Osteoblast (primary cell): ENCODE measurements around the gene CHIC2. TPM values are rescaled to one million over a fixed set of nuclear protein-coding genes. Genes with fewer than 3 reads are reported as not detected.
"Not testable (repeated sequence)": the region's sequence is repeated elsewhere in the genome, so short reads cannot be mapped to it uniquely, and the experiment has no call there.

ENCODE experiments used
- DNase-seq: peaks from one replicate; pipeline ENCODE4 v3.0.0; 2011; ENCODE audit warnings: low spot score, mixed read lengths; ENCODE audit not compliant: insufficient read length; ENCODE audit errors: missing footprints
- H2AFZ ChIP-seq: 2 replicates; pipeline ENCODE4 v1.6.0; 2011; ENCODE audit warnings: mild to moderate bottlenecking, low read length
- H3K27ac ChIP-seq: 2 replicates; pipeline ENCODE4 v1.5.1; 2011; ENCODE audit warnings: mild to moderate bottlenecking, low read depth, low read length, moderate library complexity
- H3K27me3 ChIP-seq: 2 replicates; pipeline ENCODE4 v1.6.0; 2012; ENCODE audit warnings: mild to moderate bottlenecking, control low read depth, inconsistent platforms, low read length, moderate library complexity; ENCODE audit not compliant: insufficient read depth
- H3K36me3 ChIP-seq: 2 replicates; pipeline ENCODE4 v1.5.1; 2011; ENCODE audit warnings: mild to moderate bottlenecking, low read length, control low read depth, moderate library complexity; ENCODE audit not compliant: insufficient read depth
- H3K4me1 ChIP-seq: 2 replicates; pipeline ENCODE4 v1.5.1; 2011; ENCODE audit warnings: mild to moderate bottlenecking, low read length, control low read depth, moderate library complexity; ENCODE audit not compliant: insufficient read depth
- H3K4me2 ChIP-seq: 2 replicates; pipeline ENCODE4 v1.6.0; 2011; ENCODE audit warnings: mild to moderate bottlenecking, low read length; ENCODE audit not compliant: insufficient read depth
- H3K4me3 ChIP-seq: fragments of 200-600 bp; sonication (generic); 3 replicates; pipeline ENCODE4 v1.5.1; 2012; ENCODE audit warnings: mild to moderate bottlenecking, low read length, inconsistent platforms; ENCODE audit not compliant: insufficient read depth
- H3K79me2 ChIP-seq: 2 replicates; pipeline ENCODE4 v1.6.0; 2012; ENCODE audit warnings: mild to moderate bottlenecking, low read length, control low read depth, inconsistent platforms; ENCODE audit not compliant: insufficient read depth
- H3K9me3 ChIP-seq: 2 replicates; pipeline ENCODE4 v1.5.1; 2011; ENCODE audit warnings: low read depth, low read length, control low read depth
- H4K20me1 ChIP-seq: 2 replicates; pipeline ENCODE4 v1.6.0; 2012; ENCODE audit warnings: mild to moderate bottlenecking, low read length, control low read depth; ENCODE audit not compliant: insufficient read depth
- total RNA-seq: library from RNA; depleted of rRNA; stranded (reverse); fragments of >200 nt; gene quantifications from 2 replicates; pipeline ENCODE4 v1.2.3, GENCODE V29; 2012
- TF ChIP-seq, protein P1 (sequence below): IDR thresholded peaks from 2 replicates; pipeline ENCODE4 v1.5.1; 2011; ENCODE audit warnings: mild to moderate bottlenecking, low read depth, low read length, moderate library complexity; ENCODE audit errors: extremely low read depth

Gene CHIC2
- total RNA-seq, 1 donor: 73.1 TPM

DNA sequence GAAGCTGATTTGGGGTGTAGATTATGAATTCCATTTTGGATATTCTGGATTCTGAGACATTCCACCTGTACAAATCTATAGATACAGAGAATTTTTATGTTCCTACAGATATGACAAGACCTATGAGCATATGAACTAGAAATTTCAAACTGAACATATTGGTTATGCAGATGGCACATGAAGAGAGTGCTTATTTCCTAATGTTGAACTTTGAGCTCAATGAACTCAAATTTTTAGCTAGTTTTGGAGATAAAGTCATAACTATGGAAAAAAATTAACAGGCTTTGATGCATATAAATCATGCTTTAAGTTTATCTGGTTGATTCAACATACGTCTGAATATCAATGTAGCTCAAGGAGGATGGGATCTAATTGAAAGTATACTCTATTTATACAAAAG is 8.9 kb downstream of the CHIC2 start:
- H3K4me1 ChIP-seq: peaks cover 35% of the 10 kb centered on the region
- H3K27ac ChIP-seq: no peak overlapping the region
- peaks cover 71% of the 10 kb centered on the region for H4K20me1 ChIP-seq

DNA sequence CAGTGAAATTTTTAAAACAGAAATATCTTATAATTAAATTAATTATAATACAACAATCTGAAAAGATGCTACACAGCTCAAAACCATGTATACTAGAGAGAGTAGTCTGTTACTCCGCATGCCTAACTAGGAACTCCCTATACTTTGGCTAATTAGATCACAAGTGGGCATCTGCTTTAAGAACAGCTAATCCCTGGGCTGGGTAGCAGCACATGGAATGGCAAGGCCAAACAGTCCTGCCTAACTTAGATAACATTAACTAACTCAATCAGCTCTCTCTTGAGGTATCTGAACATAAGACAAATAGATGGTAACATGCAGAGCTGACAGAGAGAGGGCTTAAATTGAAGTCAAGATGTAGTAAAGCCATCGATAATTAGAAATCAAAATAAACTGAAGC is 9.9 kb downstream of the CHIC2 start:
- Histone ChIP-seq H3K27me3 (no peaks in the 10 kb centered on the region), H3K79me2 (peaks cover 100% of the 10 kb centered on the region), H3K4me1 (peaks cover 36% of the 10 kb centered on the region), H3K27ac (no peak overlapping the region), H3K9me3 (no peaks in the 10 kb centered on the region), H3K36me3 (no peaks in the 10 kb centered on the region), H2AFZ (no peak overlapping the region), H3K4me3 (no peak overlapping the region), H4K20me1 (peaks cover 72% of the 10 kb centered on the region), H3K4me2 (no peak overlapping the region)
- no peak for DNase-seq
- TF ChIP-seq, protein P1, sequence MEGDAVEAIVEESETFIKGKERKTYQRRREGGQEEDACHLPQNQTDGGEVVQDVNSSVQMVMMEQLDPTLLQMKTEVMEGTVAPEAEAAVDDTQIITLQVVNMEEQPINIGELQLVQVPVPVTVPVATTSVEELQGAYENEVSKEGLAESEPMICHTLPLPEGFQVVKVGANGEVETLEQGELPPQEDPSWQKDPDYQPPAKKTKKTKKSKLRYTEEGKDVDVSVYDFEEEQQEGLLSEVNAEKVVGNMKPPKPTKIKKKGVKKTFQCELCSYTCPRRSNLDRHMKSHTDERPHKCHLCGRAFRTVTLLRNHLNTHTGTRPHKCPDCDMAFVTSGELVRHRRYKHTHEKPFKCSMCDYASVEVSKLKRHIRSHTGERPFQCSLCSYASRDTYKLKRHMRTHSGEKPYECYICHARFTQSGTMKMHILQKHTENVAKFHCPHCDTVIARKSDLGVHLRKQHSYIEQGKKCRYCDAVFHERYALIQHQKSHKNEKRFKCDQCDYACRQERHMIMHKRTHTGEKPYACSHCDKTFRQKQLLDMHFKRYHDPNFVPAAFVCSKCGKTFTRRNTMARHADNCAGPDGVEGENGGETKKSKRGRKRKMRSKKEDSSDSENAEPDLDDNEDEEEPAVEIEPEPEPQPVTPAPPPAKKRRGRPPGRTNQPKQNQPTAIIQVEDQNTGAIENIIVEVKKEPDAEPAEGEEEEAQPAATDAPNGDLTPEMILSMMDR: no peak

More for the DNA sequence above, 8.9 kb downstream of the CHIC2 start:
- TF ChIP-seq, protein P1: no peak
- Histone ChIP-seq H3K4me3 (no peak overlapping the region), H3K9me3 (no peaks in the 10 kb centered on the region), H3K79me2 (peaks cover 100% of the 10 kb centered on the region), H3K27me3 (no peaks in the 10 kb centered on the region), H3K4me2 (no peak overlapping the region), H2AFZ (no peak overlapping the region), H3K36me3 (no peaks in the 10 kb centered on the region)
- no peak for DNase-seq

DNA sequence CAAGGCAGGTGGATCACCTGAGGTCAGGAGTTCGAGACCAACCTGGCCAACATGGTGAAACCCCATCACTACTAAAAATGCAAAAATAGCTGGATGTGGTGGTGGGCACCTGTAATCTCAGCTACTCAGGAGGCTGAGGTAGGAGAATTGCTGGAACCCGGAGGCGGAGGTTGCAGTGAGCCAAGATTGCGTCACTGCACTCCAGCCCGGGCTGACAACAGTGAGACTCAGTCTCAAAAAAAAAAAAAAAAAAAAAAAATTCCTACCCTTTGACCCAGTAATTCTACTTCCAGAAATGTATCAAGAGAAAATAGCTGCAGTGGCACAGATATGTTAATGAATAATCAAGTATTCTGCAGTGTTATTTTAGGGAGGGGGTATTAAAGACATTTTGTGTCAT is 11.1 kb downstream of the CHIC2 start:
- peaks cover 66% of the 10 kb centered on the region for H4K20me1 ChIP-seq
- not testable (repeated sequence) for H3K36me3 ChIP-seq, H3K27ac ChIP-seq

DNA sequence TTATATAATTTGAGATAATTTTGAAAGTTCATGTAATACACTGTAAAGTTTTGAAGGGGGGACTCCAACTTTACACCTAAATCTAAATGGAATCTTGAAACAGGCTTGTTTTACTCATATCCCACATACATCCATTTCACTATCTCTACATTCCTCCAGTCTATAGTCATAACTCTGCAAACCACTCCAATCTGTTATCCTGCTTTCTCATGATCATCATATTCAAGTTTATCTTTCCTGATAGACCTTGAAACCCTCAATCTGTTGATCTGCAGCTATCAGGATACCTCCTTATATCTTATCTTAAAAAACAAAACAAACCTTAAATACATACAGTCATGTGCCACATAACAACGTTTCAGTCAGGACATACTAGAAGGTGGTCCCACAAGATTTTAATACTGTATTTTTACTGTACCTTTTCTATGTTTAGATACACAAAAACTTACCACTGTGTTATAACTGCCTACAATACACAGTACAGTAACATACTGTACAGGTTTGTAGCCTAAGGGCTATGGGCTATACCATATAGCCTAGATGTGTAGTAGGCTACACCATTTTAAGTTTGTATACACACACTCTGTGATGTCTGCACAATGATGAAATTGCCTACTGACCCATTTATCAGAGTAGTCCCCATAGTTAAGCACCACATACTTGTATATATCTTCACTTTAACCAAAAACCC is 14.0 kb downstream of the CHIC2 start:
- H3K79me2 ChIP-seq: peaks cover 74% of the 10 kb centered on the region
- H3K4me1 ChIP-seq: peaks cover 22% of the 10 kb centered on the region
- peaks cover 42% of the 10 kb centered on the region for H4K20me1 ChIP-seq
- H3K36me3 ChIP-seq: peaks cover 9% of the 10 kb centered on the region
- no peak overlapping the region for H2AFZ ChIP-seq
- peak overlapping the region; percentile 34 for H3K27ac ChIP-seq
- H3K4me3 ChIP-seq: no peak overlapping the region
- no peaks in the 10 kb centered on the region for H3K9me3 ChIP-seq
- DNase-seq: no peak
- no peaks in the 10 kb centered on the region for H3K27me3 ChIP-seq
- TF ChIP-seq, protein P1: no peak
- peak overlapping the region; percentile 52 for H3K4me2 ChIP-seq

More for the DNA sequence above, 11.1 kb downstream of the CHIC2 start:
- not testable (repeated sequence) for H3K9me3 ChIP-seq, H2AFZ ChIP-seq, H3K4me3 ChIP-seq, H3K27me3 ChIP-seq, H3K4me2 ChIP-seq, DNase-seq
- Histone ChIP-seq H3K79me2 (peaks cover 98% of the 10 kb centered on the region), H3K4me1 (peaks cover 28% of the 10 kb centered on the region)

DNA sequence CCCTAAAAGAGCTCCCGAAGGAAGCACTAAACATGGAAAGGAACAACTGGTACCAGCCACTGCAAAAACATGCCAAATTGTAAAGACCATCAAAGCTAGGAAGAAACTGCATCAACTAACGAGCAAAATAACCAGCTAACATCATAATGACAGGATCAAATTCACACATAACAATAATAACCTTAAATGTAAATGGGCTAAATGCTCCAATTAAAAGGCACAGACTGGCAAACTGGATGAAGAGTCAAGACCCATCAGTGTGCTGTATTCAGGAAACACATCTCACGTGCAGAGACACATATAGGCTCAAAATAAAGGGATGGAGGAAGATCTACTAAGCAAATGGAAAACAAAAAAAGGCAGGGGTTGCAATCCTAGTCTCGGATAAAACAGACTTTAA is 20.8 kb downstream of the CHIC2 start:
- DNase-seq, H3K4me1 ChIP-seq, H2AFZ ChIP-seq, H3K27me3 ChIP-seq, H3K27ac ChIP-seq, H3K9me3 ChIP-seq, H3K4me3 ChIP-seq, H3K4me2 ChIP-seq, H4K20me1 ChIP-seq: not testable (repeated sequence)
- peaks cover 55% of the 10 kb centered on the region for H3K79me2 ChIP-seq
- H3K36me3 ChIP-seq: peaks cover 19% of the 10 kb centered on the region
